Measurements from ENCODE around the gene MED13L.

The MED13L gene

DNA sequence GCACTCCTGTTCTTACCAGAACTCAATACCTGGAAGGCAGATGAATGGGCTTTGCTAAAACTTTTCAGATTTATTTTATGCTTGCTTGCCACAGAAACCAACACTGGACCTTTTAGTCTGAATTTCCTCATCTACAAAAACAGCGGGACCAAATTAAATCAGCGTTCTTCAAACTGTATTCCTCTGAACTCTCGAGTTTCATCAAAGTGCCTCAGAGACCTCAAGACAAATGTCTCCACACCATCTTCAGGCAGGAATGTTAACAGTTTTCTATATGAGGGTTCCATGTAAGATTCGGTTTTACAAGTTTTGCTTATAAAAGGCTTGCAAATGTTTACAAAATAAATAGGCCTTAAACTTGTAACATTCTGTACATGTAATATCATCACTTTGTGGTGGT is 74.6 kb downstream of the MED13L start:
- H3K27me3 Mint-ChIP-seq = no peaks in the 10 kb centered on the region
- H3K27ac Mint-ChIP-seq = peak overlapping the region; percentile 11
- peaks cover 76% of the 10 kb centered on the region for H3K4me1 Mint-ChIP-seq
- H3K4me3 Mint-ChIP-seq = no peak overlapping the region
- no peaks in the 10 kb centered on the region for H3K9me3 Mint-ChIP-seq
- peaks cover 16% of the 10 kb centered on the region for H3K36me3 Mint-ChIP-seq
- no peak for ATAC-seq

DNA sequence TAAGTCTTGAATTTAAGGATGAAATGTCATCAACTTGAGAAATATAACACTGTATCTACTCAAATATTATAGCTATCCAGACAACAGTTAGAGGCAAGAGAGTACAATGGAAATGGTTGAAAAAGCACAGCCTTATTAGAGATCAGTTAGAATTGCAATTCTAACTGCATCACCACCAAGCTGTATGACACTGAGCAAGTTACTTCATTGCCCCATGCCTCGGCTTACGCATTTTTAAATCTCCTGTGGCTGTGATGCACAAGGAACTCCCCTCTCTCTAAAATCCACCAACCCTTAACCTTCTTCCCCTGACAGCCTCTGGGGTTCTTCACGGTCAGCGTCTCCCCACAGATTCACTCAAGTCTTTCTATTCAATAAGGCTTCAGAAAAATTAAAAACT is 75.1 kb downstream of the MED13L start:
- ATAC-seq = no peak
- Mint-ChIP-seq H3K27me3 (no peaks in the 10 kb centered on the region), H3K36me3 (peaks cover 16% of the 10 kb centered on the region), H3K27ac (peak overlapping the region; percentile 11), H3K4me1 (peaks cover 76% of the 10 kb centered on the region), H3K4me3 (no peak overlapping the region), H3K9me3 (no peaks in the 10 kb centered on the region)

DNA sequence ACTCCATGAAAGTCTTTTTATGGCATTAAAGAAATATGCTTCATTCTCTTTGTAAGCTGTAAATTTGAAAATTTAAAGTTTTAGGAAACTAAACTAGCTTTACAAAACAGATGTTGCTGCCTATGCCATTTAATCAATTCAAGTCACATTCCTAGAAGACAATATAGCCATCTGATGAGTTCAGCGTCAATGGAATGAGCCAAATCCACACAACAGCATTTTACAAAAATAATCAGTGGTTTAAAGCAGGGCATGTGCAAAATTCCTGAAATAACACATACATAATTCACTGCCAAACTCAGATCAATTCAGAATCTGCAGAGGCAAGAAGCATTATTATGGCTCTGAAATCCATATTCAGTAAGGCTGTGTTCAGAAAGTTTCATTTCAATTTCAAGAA is 75.6 kb downstream of the MED13L start:
- ATAC-seq = no peak
- Mint-ChIP-seq H3K27me3 (no peaks in the 10 kb centered on the region), H3K36me3 (peaks cover 16% of the 10 kb centered on the region), H3K9me3 (no peaks in the 10 kb centered on the region), H3K4me3 (no peak overlapping the region), H3K27ac (no peak overlapping the region), H3K4me1 (peaks cover 76% of the 10 kb centered on the region)

DNA sequence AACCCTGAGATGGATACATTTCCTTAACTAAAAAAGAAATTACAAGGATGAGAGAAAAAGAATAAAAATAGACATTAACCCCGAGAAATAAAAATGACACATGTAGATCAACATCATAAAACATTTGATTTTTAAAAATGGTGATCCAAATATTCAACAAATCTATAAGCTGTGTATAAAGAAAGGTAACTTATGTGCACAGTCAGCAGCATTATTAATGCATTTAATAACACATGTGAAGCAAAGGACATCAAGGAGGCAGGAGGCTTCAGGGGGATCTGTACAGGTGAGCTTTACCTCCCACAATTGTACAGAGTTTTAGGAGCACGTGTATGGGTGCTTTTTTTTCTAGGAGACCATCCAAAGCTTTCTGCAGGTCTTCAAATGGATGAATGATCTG is 76.1 kb downstream of the MED13L start:
- Mint-ChIP-seq H3K4me3 (no peak overlapping the region), H3K4me1 (peaks cover 76% of the 10 kb centered on the region), H3K27me3 (no peaks in the 10 kb centered on the region), H3K9me3 (no peaks in the 10 kb centered on the region), H3K27ac (no peak overlapping the region), H3K36me3 (peaks cover 16% of the 10 kb centered on the region)
- no peak for ATAC-seq

DNA sequence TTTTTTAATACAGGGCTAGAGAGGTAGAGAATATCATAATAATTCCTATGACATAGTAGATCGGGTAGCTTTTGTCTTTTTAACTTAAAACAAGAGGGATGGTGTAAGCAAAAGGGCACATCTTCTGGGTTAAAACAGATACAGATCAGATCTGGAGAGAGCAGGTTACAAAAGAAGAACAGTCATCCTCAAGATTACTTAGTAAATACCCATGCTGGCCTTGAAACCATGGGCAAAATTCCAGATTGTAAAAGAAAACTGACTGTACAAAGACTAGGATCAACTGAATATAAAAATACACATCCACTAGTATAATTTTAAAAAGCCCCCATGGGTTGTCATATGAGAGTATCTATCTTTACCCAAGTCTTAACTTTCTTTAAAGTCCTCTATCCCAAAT is 76.7 kb downstream of the MED13L start:
- Mint-ChIP-seq H3K4me3 (no peak overlapping the region), H3K9me3 (no peaks in the 10 kb centered on the region), H3K27ac (no peak overlapping the region), H3K4me1 (peaks cover 78% of the 10 kb centered on the region), H3K36me3 (peaks cover 16% of the 10 kb centered on the region), H3K27me3 (no peaks in the 10 kb centered on the region)
- ATAC-seq = no peak

DNA sequence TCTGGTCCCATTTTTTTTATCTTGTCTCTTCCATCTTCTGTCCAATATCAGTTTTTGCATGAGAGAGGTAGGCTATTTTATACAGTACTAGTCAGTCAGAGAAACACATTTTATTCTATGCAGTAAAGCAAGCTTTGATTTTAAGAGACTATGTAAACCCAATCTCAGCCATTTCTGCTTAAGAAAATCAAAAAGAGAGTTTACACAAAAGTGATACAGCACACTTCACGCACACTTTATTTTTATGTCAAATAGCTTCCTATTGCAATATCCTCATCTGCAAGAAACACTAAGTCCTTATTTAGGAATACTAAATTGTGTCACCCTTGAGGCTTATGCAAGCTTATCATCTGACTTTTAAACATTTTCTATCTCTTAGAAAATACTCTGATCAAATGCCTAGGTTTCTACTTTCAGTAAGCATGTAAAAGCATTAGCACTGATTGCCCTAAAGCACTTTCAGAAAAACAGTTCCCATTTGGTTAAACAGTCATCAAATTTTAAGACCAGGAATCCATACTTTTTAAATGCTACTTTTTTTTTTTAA is 78.3 kb downstream of the MED13L start:
- ATAC-seq = no peak
- H3K36me3 Mint-ChIP-seq = peaks cover 5% of the 10 kb centered on the region
- H3K4me3 Mint-ChIP-seq = no peak overlapping the region
- no peak overlapping the region for H3K27ac Mint-ChIP-seq
- H3K4me1 Mint-ChIP-seq = peaks cover 79% of the 10 kb centered on the region
- no peaks in the 10 kb centered on the region for H3K27me3 Mint-ChIP-seq
- H3K9me3 Mint-ChIP-seq = no peaks in the 10 kb centered on the region

DNA sequence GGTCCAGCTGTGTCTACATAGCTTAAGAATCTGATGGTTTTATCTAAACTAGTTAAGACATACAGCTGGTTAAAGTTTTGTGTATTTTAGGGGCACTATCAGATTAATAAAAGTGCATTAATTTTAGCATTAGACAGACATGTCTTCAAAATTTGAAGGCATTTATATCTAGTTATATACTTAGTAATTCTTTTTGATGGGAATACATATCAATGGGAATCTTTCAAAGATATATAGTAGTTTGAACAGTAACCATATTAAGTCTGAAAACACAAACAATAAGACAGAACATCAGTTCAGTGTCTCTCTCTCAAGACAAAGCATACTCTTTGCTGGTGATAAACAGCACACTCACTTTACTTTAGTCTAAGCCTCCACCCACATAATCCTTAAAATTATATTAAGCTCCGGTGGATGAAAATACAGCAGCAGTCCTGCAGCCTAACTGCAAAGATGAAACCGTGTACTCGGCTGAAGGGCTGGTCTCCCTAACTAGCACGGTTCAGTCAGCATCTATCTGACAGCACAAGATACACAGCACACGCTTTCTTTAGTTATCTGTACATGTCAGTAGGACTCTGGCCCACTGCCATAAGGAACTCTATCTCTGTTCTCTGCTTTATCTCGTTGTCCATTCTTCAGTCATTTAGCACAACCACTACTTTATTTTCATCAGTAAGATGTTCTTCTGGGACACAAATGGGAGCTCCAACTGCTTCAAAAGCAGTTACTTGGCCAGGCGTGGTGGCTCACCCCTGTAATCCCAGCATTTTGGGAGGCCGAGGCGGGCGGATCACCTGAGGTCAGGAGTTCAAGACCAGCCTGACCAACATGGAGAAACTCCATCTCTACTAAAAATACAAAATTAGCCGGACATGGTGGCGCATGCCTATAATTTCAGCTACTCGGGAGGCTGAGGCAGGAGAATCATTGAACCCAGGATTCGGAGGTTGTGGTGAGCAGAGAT is 80.5 kb downstream of the MED13L start:
- Mint-ChIP-seq H3K9me3 (no peaks in the 10 kb centered on the region), H3K4me3 (no peak overlapping the region), H3K27me3 (no peaks in the 10 kb centered on the region), H3K27ac (peak overlapping the region; percentile 87), H3K36me3 (no peaks in the 10 kb centered on the region), H3K4me1 (peaks cover 88% of the 10 kb centered on the region)
- no peak for ATAC-seq

DNA sequence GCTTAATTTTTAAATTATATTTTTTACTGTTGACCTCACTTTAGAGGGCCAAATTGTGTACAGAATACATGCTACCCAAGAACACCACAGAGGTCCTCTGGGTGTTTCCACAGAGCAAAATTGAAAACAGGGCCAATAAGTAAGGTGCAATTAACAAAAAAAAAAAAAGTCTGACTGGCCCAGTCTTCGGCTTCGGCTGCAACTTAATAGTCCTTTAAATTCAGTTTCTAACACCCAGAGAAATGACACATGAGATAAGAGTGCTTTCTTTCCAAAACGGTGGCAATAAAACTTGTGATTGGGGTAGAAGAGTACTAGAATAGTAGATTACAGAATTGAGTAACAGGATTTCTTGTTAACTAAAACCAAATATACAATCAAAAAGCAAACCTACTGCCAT is 81.3 kb downstream of the MED13L start:
- H3K36me3 Mint-ChIP-seq = no peaks in the 10 kb centered on the region
- H3K27ac Mint-ChIP-seq = peak overlapping the region; percentile 87
- no peaks in the 10 kb centered on the region for H3K9me3 Mint-ChIP-seq
- no peaks in the 10 kb centered on the region for H3K27me3 Mint-ChIP-seq
- H3K4me3 Mint-ChIP-seq = no peak overlapping the region
- peaks cover 84% of the 10 kb centered on the region for H3K4me1 Mint-ChIP-seq
- no peak for ATAC-seq

DNA sequence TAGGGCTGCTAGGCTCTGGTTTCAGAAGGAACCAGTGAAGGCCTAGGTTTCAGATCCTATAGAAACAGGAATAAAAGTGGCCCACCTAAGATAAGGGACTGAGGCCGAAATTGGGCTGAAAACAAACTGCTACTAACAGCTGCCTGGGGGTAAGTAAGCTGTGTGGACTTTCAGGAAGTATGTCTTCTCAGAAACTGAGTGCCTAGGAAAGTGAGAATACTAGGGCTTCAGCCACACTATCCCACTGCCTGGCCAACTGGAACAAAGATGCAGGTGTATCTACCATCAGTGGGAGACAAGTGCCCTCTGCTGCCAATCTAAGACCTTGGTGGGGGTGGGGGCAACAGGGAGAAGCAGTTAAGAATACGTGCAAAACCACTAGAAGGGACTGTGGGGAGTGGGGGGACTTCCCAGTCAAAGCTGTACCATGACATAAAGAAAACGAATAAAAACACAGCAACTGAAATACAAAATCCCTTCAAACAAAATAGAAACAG is 82.5 kb downstream of the MED13L start:
- Mint-ChIP-seq H3K27me3 (no peaks in the 10 kb centered on the region), H3K4me3 (peak overlapping the region; percentile 62), H3K27ac (peak overlapping the region; percentile 87), H3K4me1 (peaks cover 76% of the 10 kb centered on the region), H3K9me3 (no peaks in the 10 kb centered on the region), H3K36me3 (no peaks in the 10 kb centered on the region)
- ATAC-seq = peak; percentile 93

DNA sequence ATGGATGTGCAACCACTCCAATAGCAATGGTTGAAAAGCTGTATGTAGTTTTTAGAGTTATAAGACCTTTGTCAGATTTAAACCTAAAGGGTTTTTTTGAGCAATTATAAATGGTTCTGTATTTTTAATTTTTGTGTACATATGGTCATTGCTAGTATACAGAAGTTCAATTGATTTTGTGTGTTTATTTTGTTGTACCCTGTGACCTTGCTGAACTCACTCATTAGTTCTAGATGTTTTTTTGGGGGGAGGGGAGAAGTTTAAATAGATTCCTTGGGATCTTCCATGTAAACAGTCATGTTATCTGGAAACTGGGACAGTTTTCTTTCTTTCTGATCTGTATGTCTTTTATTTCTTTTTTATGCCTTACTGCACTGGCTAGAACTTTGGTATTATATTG is 87.8 kb downstream of the MED13L start:
- Mint-ChIP-seq H3K27me3 (no peaks in the 10 kb centered on the region), H3K9me3 (no peaks in the 10 kb centered on the region), H3K4me3 (no peak overlapping the region), H3K36me3 (no peaks in the 10 kb centered on the region), H3K4me1 (peaks cover 61% of the 10 kb centered on the region), H3K27ac (no peak overlapping the region)
- ATAC-seq = no peak

DNA sequence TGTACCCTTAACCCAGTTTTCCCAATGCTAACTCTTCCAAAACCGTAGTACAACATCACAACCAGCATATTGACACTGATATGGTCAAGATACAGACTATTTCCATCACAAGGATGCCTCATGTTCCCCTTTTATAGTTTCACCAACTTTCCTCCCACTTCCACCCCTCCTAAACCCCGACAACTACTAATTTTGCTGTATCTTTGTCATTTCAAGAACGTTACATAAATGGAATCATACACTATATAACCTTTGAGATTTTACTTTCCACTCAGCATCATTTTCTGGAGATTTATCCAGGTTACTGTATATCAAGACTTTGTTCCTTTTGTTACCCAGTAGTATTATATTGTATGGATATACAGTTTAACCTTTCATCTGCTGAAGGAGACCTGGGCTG is 88.9 kb downstream of the MED13L start:
- no peak overlapping the region for H3K4me3 Mint-ChIP-seq
- H3K27ac Mint-ChIP-seq = no peak overlapping the region
- H3K9me3 Mint-ChIP-seq = no peaks in the 10 kb centered on the region
- H3K4me1 Mint-ChIP-seq = peaks cover 56% of the 10 kb centered on the region
- H3K27me3 Mint-ChIP-seq = no peaks in the 10 kb centered on the region
- peak; percentile 61 for ATAC-seq
- no peaks in the 10 kb centered on the region for H3K36me3 Mint-ChIP-seq

DNA sequence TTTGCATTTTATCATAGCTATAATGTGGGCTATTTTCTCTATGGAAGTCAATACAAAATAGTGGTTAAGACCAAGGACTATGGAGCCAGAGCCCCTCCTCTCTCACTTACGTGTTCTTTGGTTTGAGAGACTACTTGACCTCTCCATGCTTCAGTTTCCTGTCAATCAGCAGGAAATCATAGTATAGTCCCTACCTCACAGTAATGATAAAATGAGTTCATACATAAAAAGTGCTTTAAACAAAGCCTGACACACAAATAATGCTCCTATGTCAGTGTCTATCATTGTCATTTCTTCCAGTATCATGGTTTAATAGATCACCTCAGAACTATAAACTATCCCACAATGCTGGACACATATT is 90.4 kb downstream of the MED13L start:
- Mint-ChIP-seq H3K36me3 (no peaks in the 10 kb centered on the region), H3K4me3 (no peak overlapping the region)
- no peak for ATAC-seq

DNA sequence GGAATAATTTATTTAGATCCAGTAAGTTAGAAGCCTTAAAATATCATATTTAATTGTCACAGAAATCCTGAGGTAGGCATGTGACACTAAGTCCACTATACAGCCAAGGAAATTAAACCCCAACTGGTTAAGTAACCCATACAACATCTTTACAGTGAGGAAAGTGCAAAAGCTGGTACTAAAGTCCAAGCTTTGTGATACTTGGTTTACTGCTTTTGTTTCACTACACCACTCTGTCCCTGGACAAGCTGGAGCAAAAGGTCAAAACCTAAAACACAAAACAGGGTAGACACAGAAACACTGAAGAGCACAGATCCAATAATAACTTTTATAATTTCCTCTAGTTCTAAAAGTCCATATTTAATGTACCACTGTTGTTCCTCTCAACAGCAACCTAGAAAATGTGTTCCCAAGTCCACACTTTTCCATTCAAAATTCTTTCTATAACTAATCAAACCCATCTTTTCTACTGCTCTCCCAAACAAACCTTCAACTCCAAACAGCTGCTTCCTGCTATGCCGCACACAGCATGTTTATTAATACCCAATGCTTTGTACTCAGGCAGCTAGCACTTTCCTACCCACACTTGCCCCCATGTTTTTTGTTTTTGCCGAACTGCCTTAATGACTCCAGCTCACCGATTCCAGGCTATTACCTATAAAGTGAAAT is 90.9 kb downstream of the MED13L start:
- Mint-ChIP-seq H3K27ac (peak overlapping the region; percentile 12), H3K4me3 (no peak overlapping the region), H3K4me1 (peaks cover 56% of the 10 kb centered on the region), H3K9me3 (no peaks in the 10 kb centered on the region), H3K27me3 (no peaks in the 10 kb centered on the region), H3K36me3 (no peaks in the 10 kb centered on the region)
- no peak for ATAC-seq

More for the DNA sequence above, 90.4 kb downstream of the MED13L start:
- Mint-ChIP-seq H3K27ac (peak overlapping the region; percentile 12), H3K9me3 (no peaks in the 10 kb centered on the region), H3K27me3 (no peaks in the 10 kb centered on the region), H3K4me1 (peaks cover 51% of the 10 kb centered on the region)

DNA sequence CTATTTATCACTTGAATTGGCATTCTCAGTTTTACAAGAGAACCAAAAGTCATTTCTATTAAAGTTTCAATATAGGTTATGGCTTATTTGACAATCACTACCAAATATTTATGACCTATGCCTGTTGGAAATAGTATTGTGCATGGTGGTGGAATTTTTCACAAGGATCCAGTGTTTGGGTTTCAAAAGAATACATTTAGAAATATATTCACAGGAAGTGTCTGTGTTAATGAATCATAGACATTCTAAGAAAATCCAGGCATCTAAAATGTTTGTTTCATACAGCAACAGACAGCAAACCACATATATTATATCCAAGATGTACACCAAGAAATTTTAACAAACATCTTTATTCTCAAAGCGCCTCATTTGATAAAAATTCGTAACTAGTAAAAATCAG is 92.7 kb downstream of the MED13L start:
- Mint-ChIP-seq H3K4me3 (no peak overlapping the region), H3K36me3 (no peaks in the 10 kb centered on the region), H3K9me3 (no peaks in the 10 kb centered on the region), H3K27me3 (no peaks in the 10 kb centered on the region), H3K27ac (no peak overlapping the region), H3K4me1 (peaks cover 58% of the 10 kb centered on the region)
- no peak for ATAC-seq

DNA sequence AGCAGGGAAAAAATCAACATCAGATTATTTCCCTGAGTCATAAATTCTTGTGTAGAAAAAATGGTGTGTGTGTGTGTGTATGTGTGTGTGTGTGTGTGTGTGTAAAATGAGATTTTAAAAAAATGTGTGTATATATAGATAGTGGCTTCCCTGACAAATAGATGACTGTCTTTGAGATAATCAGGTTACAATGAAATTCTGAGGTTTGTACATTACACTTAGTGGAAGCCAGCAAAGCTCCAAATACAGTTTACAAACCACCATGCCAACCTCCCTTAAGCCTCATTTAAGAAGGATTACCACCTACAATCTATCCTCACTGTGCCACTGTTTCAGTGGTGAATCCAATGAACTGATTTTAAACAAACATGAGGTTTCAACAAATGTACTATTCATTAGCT is 93.8 kb downstream of the MED13L start:
- Mint-ChIP-seq H3K4me3 (no peak overlapping the region), H3K27ac (no peak overlapping the region), H3K4me1 (peaks cover 52% of the 10 kb centered on the region), H3K27me3 (no peaks in the 10 kb centered on the region), H3K36me3 (no peaks in the 10 kb centered on the region), H3K9me3 (no peaks in the 10 kb centered on the region)
- ATAC-seq = no peak

Data from stimulated activated memory B cell treated with anti-CD40 and anti-IgM and Interleukin-4, amounts not matched to agents 10 μg/mL and 1 μg/mL and 100 μg/mL, for 72 hours (primary cell).